Islet precursor cell (in vitro differentiated cells): ENCODE measurements around the gene ALLC.

ENCODE experiments used
- DNase-seq: peaks from one replicate; pipeline ENCODE4 v3.0.0-alpha.2; 2018

ALLC gene

GRCh38 chr2:3680548-3681345, 22.7 kb downstream of the ALLC start:
- DNase-seq, result no peak

- DNase-seq, result no peak
Observed at GRCh38 chr2:3681625-3682024, 23.6 kb downstream of the ALLC start.

GRCh38 chr2:3682811-3683210, 24.8 kb downstream of the ALLC start:
- no peak for DNase-seq

- no peak for DNase-seq
Observed at GRCh38 chr2:3683748-3684454, 25.9 kb downstream of the ALLC start.

GRCh38 chr2:3689998-3690748, 32.2 kb downstream of the ALLC start:
- no peak for DNase-seq

GRCh38 chr2:3692375-3692774, 34.4 kb downstream of the ALLC start:
- no peak for DNase-seq

GRCh38 chr2:3696545-3696944, 38.5 kb downstream of the ALLC start:
- no peak for DNase-seq

- DNase-seq, result no peak
Observed at GRCh38 chr2:3701071-3701470, 43.1 kb downstream of the ALLC start.

- DNase-seq, result no peak
Observed at GRCh38 chr2:3703236-3703756, 45.3 kb downstream of the ALLC start, which contains the start of gene DCDC2C. DCDC2C (plus strand) TSS chr2:3703575; CDS start chr2:3703752, 177 bp downstream.

GRCh38 chr2:3703757-3704355, 45.9 kb downstream of the ALLC start:
- no peak for DNase-seq

GRCh38 chr2:3704692-3705091, 46.7 kb downstream of the ALLC start:
- no peak for DNase-seq

- DNase-seq, result no peak
Observed at GRCh38 chr2:3705782-3706181, 47.8 kb downstream of the ALLC start.

- DNase-seq, result no peak
Observed at GRCh38 chr2:3706892-3707291, 48.9 kb downstream of the ALLC start.

GRCh38 chr2:3708576-3708975, 50.6 kb downstream of the ALLC start:
- no peak for DNase-seq

- no peak for DNase-seq
Observed at GRCh38 chr2:3709225-3709624, 51.2 kb downstream of the ALLC start.

GRCh38 chr2:3712424-3712823, 54.4 kb downstream of the ALLC start:
- no peak for DNase-seq

GRCh38 chr2:3712831-3713503, 55.0 kb downstream of the ALLC start:
- no peak for DNase-seq

GRCh38 chr2:3718679-3719078, 60.7 kb downstream of the ALLC start:
- DNase-seq, result no peak

- DNase-seq, result no peak
Observed at GRCh38 chr2:3725002-3725401, 67.0 kb downstream of the ALLC start.

- no peak for DNase-seq
Observed at GRCh38 chr2:3725458-3726250, 67.7 kb downstream of the ALLC start.

GRCh38 chr2:3726511-3726910, 68.5 kb downstream of the ALLC start:
- no peak for DNase-seq
